Measurements from ENCODE around the gene ACVR1.

The ACVR1 gene

DNA sequence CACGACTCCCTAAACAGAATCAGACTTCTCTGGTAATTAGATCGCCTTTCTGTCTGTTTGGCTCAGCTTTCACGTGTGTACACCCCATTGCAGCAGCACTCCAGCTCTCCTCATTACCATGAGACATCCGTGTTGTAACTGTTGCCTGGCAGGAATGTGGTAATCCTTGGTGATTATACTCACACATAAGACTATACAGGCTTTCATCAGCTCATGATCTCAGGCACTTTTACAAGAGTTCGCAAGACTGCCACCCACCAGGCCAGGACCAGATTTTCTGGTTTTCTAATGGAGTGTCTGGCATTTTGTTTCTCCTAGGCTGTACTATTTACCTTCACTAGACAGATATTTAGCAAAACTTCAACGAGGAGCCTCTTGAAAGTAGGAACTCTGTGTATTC lies 50.2 kb downstream of the ACVR1 start:
- no peak for DNase-seq

DNA sequence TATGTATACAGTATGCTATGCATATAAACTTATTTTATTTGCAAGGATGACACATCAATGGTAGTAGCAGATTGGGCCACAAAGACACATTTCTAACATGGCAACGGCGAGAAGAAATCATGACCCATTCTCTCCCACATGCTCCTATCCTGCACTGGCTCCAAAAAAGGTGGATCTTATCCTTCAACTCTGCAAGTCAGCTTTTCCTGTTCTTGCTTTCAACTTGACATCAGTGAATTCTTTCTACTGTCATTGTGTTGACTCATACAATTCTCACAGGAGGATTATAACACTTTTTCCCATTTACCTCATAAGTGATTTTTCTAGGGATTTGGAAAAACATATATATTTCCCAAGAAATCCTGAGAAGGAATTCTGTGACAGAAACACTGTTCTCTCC lies 53.1 kb downstream of the ACVR1 start:
- DNase-seq = no peak

DNA sequence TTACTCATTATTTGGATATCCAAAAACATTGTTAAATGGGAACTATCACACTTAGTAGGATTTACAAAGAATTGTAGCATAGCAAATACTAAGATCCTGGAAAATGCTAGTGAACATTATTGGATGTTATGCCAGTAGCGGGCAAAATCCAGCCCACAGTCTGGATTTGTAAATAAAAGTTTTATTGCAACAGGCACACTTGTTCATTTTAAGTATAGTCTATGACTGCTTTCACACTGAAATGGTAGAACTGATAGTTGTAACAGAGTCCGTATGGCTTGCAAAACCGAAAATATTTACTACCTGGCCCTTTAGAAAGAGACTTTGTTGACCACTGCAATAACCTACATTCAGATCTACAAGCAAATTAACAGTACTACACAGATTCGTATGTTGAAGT lies 53.6 kb downstream of the ACVR1 start:
- DNase-seq = no peak

DNA sequence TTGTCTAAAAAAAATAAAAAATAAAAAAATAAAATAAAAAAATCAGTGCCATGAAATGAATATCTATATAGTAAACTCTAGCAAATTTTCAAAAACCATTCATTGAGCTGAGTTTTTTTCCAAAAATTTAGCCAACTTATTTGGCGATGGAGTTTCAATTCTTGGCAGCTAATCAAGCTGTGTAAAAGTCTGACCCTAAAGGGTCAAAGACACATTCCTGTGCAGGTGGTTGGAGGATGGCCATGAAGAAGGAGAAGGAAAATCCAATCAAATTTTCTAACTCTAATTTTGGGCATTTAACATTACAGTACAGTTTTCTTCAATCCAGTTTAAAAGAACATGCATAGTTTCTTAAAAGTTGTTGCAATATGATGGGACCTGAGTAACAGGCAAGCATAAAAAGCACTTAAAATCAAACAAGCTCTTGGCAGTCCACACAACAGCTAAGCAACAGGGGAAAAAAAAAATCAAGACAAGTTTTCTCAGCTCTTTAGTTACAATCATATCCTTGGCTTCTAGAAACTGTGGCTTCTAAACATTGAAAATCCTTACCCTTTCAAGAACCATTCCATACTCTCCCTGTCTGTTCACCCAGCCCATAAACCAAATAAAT lies 54.5 kb downstream of the ACVR1 start:
- no peak for DNase-seq

DNA sequence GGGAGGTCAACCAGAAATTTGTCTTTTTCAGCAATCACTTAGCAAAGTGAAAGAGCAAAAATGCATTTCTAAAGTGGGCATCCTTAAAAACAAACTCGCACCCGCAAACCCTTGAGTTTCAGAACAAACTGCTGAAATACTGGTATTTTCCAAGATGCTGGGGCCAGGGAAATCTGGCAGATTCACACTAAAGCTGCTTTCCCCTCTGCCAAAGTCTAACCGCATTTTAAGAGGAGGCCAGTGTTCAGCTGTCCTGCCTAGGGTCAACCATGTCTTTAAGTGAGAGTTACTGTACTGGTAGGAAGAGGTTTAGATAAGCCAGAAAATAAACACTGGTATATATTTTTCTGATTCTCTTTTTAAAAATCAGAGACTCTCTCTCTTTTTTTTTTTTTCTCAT lies 55.9 kb downstream of the ACVR1 start:
- DNase-seq = no peak

DNA sequence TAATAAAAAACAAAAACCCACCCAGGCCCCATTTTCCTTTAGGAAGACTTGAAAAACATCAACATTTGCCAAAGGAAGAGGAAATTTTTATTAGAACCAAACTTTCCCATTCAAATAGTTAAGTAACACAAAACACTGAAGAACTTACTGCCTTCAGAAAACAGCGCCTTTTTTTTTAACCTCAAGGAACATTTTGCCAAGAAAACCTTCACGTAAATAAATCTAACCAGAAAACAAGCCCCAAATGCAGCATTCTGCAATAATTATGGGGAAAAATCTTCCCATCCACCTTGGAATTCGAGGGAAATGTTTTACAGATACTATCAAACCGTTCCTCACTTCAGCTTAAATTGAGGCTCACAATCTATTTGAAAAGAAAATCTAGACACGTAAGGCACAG lies 56.4 kb downstream of the ACVR1 start:
- no peak for DNase-seq

DNA sequence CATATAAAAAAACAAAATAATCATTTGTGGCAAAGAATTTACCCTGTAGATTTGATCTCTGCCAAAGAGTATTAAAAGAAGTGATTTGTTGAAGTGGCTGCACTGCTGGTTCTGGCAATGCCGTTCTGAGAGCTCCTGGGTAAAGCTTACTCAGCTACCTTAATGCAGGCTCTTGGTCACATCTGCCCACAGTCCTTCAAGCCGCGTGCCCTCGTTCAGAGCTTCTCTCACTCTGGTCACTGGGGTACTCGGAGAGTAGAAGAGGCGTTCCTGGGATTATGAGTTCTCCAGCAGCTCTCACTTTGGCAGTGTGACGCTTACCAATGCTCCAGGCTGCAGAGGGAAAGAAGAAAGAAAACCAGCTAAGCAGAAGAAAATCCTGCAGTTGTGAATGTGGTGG lies 57.9 kb downstream of the ACVR1 start:
- DNase-seq = no peak

DNA sequence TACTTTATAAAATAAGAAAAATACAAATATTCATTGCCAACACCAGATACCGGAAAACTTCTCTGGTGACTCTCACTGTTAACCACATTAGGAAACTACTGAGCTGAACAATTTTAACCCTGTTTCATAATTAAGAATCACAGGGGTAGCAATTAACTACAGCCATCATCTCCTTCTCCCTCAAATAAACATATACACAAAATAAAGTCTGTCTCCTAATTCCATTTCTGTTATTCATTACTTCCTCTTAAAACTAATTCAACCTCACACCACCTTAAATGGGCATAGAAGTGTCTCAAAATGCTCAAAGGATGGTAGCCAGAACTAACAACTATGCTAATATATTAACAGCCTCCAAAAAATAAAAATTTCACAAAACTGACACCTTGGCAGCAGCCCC lies 60.7 kb downstream of the ACVR1 start:
- no peak for DNase-seq

DNA sequence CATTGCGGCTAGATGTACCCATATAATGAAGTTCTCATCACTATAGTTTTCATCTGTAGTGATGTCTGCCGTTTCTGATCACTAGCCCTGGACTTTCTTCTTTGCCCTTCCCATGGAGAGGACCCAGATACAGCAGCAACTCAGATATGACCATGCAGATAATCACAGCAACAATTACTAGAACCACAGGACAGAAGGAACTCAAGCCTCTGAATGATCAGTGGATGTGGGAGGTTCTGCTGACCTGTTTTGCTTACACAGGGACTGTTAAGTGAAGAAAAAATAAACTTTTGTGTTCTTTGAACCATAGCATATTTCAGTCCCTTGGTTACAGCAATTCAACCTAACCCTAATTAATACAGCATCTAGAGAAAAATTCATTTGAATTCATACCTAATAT lies 62.7 kb downstream of the ACVR1 start:
- DNase-seq = no peak

DNA sequence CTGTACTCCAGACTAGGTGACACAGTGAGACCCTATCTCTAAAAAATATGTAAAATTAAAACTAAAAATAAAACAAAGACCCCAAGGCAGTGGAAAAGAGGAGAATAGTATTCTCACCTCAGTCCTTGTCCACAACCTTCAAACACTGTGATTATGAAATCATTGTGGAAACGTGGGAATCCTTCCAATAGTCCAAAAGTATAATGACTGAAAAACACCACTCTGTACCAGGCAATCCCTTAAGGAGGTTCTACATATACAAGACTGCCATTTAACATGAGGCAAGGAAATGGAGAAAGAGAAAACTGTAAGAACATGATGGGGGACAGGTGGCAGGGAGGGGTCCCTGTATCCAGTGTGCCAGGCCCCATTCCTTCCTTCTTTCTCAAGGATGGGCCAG lies 66.1 kb downstream of the ACVR1 start:
- DNase-seq = no peak

DNA sequence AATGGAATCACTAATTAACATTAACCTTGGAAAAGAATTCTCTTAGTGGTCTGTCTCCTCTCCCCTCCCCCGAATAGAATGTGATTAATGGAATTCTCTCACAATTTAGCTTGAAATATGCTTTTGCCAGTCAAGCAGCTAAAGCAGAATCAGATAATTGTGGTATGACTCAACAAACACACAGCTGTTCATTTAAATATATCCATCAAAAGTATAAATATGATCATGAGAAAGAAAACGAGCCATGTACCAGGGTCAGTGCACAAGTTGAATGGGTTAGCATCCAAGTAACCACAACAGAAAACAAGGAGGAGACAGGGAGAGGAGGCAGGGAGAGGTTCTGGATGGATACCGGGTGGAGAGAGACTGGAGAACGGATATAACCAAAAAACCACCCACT lies 66.9 kb downstream of the ACVR1 start:
- no peak for DNase-seq

DNA sequence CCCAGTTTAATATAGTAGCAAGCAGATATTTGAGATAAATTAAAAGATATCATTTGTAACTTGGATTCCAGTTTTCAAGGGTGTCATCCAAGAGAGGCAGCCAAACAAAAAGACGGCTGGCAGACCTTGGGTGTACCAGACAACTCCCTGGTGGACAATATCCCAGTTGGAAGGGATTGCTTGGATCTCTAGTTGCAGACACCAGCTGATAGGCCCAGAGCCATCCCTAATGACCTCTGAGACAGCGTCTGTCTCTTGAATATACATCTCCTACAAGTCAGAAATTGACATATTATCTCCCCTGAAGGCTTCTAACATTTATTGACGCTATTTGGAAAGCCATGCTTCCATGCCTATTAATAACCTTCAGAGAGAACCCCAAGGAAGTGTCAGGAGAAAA lies 67.7 kb downstream of the ACVR1 start:
- DNase-seq = no peak

DNA sequence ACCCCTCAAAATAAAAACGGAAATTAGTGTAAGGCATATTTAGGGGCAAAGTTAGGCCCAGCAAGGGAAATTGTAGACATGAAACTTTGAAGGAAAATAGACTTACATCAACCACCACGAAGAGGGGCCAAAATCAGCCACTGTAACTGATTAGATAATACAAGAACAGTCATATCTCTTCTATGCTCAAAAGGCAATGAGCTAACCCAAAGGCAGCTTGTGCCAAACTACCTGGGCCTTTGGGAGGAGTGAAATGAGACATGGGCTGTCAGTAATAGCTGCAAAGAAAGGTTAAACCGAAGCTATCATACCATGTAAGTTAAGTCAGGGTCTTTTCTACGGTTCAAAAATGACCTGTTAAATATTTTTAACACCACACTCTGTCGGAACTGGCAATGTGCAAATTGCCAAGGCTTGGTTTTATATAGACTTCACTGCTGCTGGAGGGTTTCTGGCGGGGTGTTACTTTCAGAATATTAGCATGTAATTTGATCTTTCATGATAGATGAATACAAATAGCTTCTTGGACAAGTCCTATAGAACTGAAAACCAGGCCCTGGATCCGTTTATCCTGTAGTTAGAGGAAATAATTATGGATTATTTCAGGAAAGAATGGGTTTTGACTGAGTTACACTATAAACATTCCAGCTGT lies 69.6 kb downstream of the ACVR1 start:
- DNase-seq = no peak

DNA sequence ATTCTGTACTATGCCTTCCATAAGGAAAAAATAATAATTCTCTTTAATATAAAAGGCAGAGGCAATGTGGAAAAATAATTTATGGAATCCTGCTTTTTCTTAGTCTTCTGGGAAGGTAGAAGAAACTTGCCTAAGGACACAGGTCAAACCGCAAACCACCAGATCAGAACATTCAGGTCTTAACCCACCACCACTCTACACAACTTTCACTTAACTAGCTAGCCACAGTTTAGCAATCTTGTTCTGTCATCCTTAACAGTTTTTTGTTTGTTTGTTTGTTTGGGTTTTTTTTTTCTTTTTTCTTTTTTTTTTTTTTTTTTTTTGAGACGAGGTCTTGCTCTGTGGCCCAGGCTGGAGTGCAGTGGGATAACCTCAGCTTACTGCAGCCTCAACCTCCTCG lies 70.6 kb downstream of the ACVR1 start:
- DNase-seq = no peak

DNA sequence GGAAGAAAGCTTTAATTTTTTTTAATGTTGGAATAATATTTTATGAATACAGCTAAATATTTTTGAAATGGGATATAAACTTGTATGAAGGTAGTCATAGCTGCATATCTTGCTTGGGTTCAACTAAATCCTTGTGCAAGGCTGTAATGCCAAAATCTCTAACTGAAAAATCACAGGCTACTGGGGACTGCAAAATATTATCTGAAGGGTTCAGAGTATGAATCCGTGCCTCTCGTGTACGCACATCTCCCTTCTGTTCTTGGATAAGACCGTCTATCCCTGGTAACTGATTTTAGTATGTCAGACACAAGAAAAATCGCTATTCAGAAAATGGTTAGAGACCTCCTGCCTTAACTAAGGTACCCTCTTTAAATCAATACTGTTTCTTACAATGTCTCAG lies 71.8 kb downstream of the ACVR1 start:
- DNase-seq = no peak

DNA sequence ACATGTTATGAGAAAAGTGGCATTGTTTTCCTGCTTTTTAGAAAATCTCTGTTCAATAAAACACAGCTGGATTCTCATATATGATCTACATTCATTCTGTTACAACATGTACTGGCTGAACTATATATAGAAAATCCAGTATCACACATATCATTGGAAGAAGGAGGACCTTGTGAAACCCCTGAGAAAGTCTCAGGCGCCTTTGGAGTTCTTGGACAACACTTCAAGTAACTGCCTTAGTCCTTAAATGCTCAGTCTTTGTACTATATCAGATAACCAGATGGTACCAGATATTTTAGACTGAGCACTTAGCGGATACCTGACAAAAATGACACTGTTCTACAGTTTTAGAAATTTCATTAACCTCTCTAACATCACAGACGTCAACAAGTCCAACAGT lies 72.2 kb downstream of the ACVR1 start:
- DNase-seq = no peak

DNA sequence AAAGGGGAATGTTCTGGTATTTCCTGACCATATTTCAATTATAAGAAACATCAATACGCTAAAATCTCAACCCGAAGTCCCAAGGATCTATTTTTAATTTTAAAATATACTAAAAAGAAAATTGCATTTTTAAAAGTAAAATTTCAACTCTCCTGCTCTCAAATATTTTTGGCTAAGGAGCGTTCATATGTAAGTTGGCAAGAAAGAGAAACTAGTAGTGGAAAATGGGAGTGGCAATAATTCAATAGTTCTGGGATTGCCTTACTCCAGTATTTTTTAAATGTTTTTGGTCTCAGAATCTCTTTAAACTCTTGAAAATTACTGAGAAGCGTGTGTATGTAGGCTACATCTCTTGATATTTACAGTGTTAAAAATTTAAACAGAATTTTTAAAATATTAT lies 72.7 kb downstream of the ACVR1 start:
- no peak for DNase-seq

DNA sequence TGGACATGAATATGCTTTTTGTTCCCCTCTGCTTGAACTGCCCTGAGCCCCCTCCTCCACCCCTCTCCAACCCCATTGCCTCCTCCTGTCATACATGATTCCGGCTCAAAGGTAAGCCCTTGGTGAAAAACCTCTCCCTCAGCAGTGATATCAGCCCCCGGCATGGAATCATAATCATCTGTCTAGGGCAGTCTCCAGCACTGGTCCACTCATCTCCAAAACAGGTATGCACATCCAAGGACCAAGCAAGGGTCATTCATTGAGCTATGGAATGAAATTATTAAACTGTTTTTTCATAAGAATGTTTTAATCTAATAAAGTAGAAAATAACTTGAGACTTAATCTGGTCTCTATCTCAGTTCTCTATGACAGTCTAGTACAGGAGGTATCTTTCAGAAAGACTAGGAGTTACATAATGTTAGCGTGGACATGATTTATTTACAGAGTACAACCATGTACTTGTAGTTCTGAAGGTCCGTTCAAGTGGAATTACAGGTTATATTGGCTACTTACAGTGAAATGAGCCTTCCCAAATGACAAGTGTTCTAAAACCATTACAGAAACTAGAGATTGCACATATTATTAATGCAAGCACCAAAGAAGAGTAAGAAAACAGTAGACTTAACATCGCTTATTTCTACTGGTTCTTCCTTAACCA lies 75.2 kb downstream of the ACVR1 start:
- DNase-seq = no peak

DNA sequence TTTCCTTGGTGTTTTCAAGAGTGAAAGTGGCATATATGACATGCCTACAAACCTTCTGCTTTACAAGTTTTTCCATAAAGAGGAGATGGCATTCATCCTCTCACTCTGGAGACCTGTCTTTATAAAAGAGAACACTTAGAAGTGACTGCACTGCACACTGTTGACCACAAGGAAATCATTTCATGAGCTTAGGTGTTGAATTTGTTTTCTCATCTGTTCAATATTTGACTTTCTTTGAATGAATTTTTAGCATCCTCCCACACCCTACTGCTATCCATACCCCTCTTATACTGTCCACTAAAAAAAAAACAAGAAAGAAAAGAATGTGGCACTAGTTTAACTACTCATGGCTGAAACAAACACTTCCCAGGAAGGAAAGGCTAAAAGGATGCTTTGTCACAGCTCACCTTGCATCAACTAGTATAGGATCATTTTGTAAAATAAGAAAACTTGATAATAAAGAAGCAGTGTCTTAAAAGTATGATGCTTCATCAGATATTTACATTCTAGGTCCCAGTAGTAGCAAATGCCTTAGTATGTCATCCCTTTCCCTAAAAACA lies 83.0 kb downstream of the ACVR1 start:
- no peak for DNase-seq

DNA sequence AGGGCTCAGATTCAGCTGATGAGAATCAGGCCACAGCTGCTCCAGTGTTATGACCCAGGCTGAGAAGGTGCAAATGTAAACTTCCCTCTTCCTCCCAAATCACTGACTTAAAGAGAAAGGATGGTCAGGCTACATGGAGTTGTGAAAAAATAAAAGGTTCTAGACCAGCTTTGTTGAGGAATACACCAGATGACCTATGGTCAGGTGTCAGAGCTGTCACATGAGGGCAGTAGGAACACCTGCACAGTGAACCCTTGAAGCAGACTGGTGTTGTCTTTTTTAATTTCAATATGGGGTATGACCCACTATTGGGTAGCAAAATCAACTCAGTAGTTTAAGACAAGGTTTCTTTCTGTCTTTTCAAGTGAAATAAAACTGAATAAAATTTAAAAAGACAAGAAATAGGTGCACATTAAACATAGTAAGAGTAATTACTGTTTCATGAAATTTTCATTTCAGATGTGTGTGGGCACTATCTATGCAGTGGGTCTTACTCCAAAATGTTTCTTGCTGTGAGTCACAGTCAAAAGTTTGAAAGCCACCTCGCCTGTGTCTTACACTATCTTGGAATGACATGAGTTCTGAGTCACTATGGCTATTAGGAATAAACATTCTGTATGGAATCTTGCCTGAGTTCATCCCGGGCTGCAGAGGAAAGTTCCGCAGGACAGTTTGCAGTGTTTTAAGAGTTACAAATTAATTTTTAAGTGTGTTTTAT lies 83.6 kb downstream of the ACVR1 start:
- no peak for DNase-seq

DNA sequence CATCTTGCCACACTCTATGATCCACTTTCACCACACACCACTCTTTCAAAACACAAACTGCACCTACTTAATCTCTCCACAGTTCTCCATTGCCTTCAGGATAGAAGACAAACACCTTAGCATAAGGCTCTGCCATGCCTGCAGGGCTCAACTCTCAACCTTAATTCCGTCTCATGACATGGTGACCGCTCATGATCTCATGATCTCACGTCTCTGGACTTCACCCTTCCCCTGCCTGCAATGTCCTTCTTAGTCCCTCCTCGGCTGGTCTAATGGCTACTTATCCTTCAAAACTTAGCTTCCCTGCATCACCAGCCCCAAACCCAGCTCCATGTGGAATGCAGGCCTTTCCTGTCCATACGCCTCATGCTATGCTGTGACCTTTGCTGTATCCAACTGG lies 85.3 kb downstream of the ACVR1 start:
- no peak for DNase-seq

DNA sequence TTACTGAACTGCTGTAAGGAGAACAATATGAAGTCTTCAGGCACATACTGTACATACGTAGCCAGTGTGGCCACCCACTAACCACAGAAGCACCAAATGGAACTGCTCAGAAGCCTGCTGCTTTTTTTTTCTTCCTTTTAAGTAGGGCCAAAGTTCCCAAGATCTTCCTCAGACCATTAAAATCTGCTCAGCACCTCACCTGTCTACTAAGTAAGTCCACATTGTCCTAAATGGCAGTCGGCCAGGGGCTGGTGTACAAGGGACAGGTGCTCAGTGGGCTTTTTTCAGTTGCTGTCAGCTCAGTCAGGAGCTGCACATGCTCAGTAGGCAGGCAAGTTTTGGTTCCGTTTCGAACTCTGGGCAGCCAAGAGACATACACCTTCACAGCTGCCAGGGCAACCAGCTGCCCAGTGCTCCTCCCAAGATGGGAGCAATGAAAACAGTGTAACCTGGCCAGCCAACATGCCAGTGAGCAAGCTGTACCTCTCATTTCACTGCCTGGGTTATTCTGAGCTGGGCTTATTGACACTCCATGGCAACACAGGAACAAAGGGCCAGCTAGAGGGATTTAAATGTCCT lies 86.1 kb downstream of the ACVR1 start:
- DNase-seq = no peak

DNA sequence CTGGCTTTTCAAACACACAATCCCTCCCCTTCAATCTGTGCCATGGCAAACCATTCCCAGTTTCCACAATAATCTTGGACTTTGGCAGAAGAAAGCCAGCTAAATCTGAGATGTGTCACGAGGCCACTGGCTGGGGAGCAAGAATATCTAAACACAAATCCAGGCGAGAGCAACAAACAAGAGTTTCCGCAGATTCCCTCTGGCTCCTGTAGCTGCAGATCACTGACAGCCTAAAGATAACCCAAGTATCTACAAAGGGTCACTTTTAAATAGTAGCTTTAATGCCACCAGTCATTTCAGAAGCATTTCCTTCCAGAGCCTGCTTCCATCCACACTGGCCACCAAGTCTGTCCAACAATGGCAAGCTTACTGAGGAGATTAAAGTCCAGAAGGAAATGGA lies 86.9 kb downstream of the ACVR1 start:
- DNase-seq = no peak
